GM19438 (cell line): ENCODE data around the gene SELENOM.

Experiments
- ATAC-seq: cut with Tn5 transposase; IDR thresholded peaks from one replicate; pipeline ENCODE4 v1.9.1; 2021; ENCODE audit warnings: low read depth; ENCODE audit not compliant: unreplicated experiment

SELENOM gene

DNA sequence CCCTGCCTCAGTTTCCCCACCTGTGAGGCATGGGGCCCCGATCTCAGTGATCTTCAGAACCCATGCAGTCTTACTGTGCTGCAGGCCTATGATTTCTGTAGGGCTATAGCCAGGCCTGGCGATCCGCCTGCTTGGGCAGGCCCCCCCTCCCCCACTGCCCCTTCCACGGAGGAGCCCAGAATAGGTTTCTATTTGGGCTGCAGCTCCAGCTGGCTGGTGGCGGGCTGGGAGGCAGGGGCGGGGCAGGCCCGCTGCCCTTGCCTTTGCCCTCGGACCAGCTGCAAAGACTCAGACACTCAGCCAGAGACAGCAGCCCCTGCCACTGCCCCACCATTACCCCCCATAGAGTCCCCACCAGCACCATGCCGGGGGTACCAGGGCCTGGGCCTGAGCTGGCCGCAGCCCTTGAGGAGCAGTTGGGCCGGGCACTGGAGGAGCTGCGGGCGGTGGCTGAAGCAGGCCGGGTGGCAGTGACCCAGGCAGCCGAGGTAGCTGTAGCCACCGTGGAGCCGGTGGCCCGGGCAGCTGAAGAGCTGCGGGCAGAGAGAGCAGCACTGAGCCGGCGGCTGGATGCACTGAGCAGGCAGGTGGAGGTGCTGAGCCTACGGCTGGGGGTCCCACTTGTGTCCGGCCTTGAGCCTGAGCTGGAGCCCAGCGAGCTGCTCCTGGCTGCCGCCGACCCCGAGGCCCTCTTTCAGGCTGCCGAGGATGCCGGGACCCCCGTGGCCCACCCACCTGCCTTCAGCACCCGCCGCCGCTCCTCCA, 14.1 kb downstream of the SELENOM start:
- ATAC-seq: no peak

- no peak for ATAC-seq
Measured at GRCh38 chr22:31092161-31092560, 15.2 kb downstream of the SELENOM start.

DNA sequence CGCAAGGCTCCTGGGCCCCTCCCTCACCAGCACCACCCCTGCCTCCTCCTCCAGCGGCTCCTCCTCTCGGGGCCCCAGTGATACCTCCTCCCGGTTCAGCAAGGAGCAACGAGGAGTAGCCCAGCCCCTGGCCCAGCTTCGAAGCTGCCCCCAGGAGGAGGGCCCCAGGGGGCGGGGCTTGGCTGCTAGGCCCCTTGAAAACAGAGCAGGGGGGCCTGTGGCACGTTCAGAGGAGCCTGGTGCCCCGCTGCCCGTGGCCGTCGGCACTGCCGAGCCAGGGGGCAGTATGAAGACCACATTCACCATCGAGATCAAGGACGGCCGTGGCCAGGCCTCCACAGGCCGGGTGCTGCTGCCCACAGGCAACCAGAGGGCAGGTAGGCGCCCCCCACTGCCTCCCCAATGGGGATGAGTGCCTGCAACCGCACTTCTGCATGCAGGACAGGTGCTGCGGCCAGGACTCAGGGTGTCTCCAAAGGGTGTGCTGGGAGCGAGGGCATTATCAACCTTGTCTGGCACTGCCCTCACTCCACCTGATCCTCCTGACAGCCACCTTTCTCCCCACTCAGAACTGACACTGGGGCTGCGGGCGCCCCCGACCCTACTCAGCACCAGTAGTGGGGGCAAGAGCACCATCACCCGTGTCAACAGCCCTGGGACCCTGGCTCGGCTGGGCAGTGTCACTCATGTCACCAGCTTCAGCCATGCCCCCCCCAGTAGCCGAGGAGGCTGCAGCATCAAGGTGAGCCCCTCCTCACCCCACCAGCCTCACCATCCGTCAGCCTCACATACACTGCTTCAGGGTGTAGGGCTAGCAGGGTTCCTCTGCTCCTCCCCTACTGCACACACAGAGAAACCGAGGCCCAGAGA, 16.0 kb downstream of the SELENOM start:
- ATAC-seq: no peak

GRCh38 chr22:31090217-31091085, 16.9 kb downstream of the SELENOM start:
- no peak for ATAC-seq

DNA sequence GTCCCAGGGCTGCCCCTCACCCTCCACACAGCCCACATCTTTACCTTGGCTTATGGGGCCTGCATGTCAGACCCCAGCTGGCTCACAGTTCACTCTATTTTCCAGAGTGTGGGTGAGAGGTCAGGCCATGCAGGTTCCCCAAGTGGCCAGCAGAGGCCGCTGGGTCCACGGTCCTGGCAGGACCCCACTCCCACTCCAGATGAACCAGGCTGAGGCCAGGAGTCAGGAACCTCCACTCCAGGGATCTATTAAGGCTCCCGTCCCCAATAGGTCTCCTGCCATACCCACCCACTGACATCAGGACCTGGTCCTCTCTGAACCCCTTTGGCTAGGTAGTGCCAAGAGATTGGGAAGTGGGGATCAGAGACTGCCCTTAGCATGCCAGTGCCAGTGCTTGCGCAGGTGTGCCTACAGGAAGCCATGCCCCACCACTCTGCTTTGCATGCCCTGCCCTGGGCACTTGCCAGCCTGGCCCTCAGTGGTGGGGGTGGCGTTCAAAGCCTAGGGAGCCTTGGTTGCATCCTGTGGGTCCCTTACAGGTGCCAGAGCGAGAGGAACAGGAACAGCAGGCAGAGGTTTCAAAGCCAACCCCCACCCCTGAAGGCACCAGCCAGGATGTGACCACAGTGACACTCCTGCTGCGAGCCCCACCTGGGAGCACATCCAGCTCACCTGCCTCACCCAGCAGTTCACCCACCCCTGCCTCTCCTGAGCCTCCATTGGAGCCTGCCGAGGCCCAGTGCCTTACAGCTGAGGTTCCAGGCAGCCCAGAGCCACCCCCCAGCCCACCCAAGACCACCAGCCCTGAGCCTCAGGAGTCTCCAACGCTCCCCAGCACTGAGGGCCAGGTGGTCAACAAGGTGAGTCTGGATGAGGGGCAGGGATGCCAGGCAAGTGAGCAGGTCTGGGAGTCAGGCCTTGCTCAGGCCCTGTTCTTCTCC, 17.9 kb downstream of the SELENOM start:
- ATAC-seq: no peak

DNA sequence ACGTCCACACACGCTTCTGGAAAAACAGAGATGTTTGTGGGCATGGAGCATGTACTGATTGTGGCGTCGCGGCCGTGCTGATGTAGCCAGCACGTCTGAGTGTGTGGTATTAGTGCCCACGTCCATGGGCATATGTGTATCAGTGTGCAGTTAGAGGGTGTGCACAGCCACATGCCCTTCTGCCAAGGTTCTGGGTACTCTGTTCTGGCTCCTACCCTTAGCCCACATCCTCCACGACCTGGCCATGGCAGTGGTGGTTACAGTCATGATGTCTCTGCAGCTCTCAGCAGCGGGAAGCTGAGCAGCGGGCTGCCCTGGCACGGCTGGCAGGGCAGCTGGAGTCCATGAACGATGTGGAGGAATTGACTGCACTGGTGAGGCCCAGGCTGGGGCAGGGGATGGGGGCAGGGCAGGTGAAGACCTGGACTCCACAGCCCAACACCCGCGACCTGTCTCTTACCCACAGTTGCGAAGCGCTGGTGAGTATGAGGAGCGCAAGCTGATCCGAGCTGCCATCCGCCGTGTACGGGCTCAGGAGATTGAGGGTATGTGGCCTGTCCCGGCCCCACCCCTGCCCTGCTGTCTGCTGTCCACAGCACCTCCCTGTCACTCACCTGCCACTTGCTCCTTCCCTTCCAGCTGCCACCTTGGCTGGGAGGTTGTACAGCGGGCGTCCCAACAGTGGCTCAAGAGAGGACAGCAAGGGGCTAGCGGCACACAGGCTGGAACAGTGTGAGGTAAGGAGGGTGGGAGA, 19.0 kb downstream of the SELENOM start:
- no peak for ATAC-seq

- ATAC-seq: no peak
Measured at GRCh38 chr22:31087744-31088215, 19.6 kb downstream of the SELENOM start.

GRCh38 chr22:31086703-31087330, 20.6 kb downstream of the SELENOM start:
- ATAC-seq: no peak

DNA sequence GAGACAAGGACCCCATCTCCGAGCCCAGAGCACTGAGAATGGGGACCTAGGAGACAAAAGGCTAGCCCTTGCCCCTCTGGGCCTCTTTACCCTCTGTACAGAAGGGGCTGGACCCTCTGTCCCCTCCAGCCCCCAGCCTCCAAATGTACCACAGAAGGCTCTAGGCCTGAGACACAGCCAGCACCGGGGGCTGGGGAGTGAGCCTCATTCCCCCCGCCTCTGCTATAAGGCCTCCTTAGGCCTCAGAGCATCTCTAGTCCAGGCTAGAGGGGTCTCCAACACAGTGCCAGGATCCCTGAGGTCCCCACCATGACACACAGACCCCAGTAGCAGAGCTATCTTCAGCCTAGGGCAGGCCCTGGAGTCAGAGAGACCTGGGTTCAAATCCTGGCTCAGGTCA, 21.4 kb downstream of the SELENOM start:
- ATAC-seq: no peak

- ATAC-seq: no peak
Measured at GRCh38 chr22:31085493-31085824, 21.9 kb downstream of the SELENOM start.

- ATAC-seq: peak; percentile 65
Measured at GRCh38 chr22:31084811-31085492, 22.4 kb downstream of the SELENOM start.

GRCh38 chr22:31083923-31084810, 23.2 kb downstream of the SELENOM start:
- no peak for ATAC-seq

GRCh38 chr22:31083377-31083768, 24.0 kb downstream of the SELENOM start:
- no peak for ATAC-seq

GRCh38 chr22:31082606-31083376, 24.6 kb downstream of the SELENOM start:
- no peak for ATAC-seq

GRCh38 chr22:31081963-31082605, 25.3 kb downstream of the SELENOM start:
- ATAC-seq: no peak
